Measurements from ENCODE around the gene ARHGAP1.

Gene ARHGAP1

GRCh38 chr11:46635557-46636139, 64.8 kb downstream of the ARHGAP1 start:
- DNase-seq: no peak

- no peak for DNase-seq
These were observed 66.9 kb downstream of the ARHGAP1 start for GRCh38 chr11:46633291-46634217.

GRCh38 chr11:46632502-46632901, 67.9 kb downstream of the ARHGAP1 start:
- DNase-seq: no peak

GRCh38 chr11:46631676-46632075, 68.7 kb downstream of the ARHGAP1 start:
- no peak for DNase-seq

- DNase-seq: no peak
These were observed 70.2 kb downstream of the ARHGAP1 start for GRCh38 chr11:46630237-46630636.

GRCh38 chr11:46628961-46629360, 71.5 kb downstream of the ARHGAP1 start:
- DNase-seq: no peak
